Measurements from ENCODE around the gene TTC17. TPM values are rescaled to one million over a fixed set of nuclear protein-coding genes. Genes with fewer than 3 reads are reported as not detected.
A peak's percentile ranks its signal among the peaks of the same experiment; 100 is the strongest.

Gene TTC17
- total and polyA plus RNA-seq, 9 of the 15 experiments (the other 6 are each of a cell fraction or from before 2014, with no cell fraction given), result 19.7 to 99.1 (median 53.3) TPM

DNA sequence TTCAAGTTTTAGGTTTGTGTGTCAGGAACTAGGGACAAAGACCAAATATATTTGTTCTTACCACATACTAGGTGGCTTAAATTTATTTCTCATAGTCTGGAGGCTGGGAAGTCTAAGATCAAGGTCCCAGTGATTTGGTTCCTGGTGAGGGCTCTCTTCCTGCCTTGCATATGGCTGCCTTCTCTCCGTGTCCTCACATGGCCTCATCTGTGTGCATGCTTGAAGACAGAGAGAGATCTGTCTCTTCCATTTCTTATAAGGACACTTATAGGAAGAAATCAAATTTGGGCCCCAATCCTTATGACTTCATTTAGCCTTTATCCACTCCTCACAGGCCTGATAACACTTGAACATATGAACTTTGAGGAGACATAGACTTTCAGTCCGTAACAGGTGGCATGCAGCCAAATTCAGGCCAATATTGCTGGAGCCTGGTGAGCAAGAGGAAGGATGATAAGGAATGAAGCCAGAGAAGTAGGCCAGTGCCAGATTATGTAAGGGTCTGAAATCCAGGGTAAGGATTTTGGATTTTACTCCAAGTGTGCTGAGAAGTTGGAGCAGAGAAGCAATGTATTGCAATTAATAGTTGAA, 35.1 kb downstream of the TTC17 start (continued):
- TF ChIP-seq HMG20B (CRISPR knock-in tag; IDR thresholded peaks at IDR 0.05) (no peak), JUND (IDR thresholded peaks at IDR 0.05; ENCODE audit: borderline replicate concordance, low read depth, low read length) (peak; percentile 73; the same call in 1 of the 2 replicates), JUND (tag; IDR thresholded peaks at IDR 0.05; ENCODE audit: borderline replicate concordance, low read depth, low read length) (peak; percentile 65; the same call in 2 of the 3 replicates), ZBTB17 (CRISPR knock-in tag; IDR thresholded peaks at IDR 0.05) (no peak), SMAD1 (IDR thresholded peaks at IDR 0.05; ENCODE audit: low read depth, low read length, partially characterized antibody) (peak; percentile 83), TRIM24 (IDR thresholded peaks at IDR 0.05) (peak; percentile 38 to 76; a peak in 3 of 4 replicates), CXXC5 (CRISPR knock-in tag; IDR thresholded peaks at IDR 0.05) (peak; percentile 38; the same call in 1 of the 2 replicates), SOX6 (IDR thresholded peaks at IDR 0.05) (peak; percentile 50; the same call in 1 of the 2 replicates), U2AF1 (optimal IDR thresholded peaks at IDR 0.05; ENCODE audit: low read depth, low read length) (no peak), CEBPG (CRISPR knock-in tag; IDR thresholded peaks at IDR 0.05) (no peak), CEBPG (tag; conservative IDR thresholded peaks at IDR 0.05 in 1 of 2, IDR thresholded peaks at IDR 0.05 in 1 of 2) (peak in 1 of 2 experiments; percentile 58; a peak in 1 of 4 replicates), DMBX1 (CRISPR knock-in tag; IDR thresholded peaks at IDR 0.05; ENCODE audit: borderline replicate concordance) (0 out of 2 replicates have a peak, but pooled peaks have one; percentile 26), NR2C2 (CRISPR knock-in tag; IDR thresholded peaks at IDR 0.05) (no peak), NR2C2 (tag; IDR thresholded peaks at IDR 0.05) (peak; percentile 66), PYGO2 (tag; IDR thresholded peaks at IDR 0.05) (0 out of 2 replicates have a peak, but pooled peaks have one; percentile 25), TEAD4 (IDR thresholded peaks at IDR 0.05; ENCODE audit: low read length) (peak; percentile 79), TEAD4 (CRISPR knock-in tag; IDR thresholded peaks at IDR 0.05; ENCODE audit: borderline replicate concordance) (no peak), NFIX (CRISPR knock-in tag; IDR thresholded peaks at IDR 0.05; ENCODE audit: low read depth) (peak; percentile 69), CTBP1 (IDR thresholded peaks at IDR 0.05; ENCODE audit: borderline replicate concordance) (peak; percentile 25; the same call in 1 of the 2 replicates), SETDB1 (IDR thresholded peaks at IDR 0.05; ENCODE audit: low read length) (no peak)
- TF ChIP-seq, protein P1, sequence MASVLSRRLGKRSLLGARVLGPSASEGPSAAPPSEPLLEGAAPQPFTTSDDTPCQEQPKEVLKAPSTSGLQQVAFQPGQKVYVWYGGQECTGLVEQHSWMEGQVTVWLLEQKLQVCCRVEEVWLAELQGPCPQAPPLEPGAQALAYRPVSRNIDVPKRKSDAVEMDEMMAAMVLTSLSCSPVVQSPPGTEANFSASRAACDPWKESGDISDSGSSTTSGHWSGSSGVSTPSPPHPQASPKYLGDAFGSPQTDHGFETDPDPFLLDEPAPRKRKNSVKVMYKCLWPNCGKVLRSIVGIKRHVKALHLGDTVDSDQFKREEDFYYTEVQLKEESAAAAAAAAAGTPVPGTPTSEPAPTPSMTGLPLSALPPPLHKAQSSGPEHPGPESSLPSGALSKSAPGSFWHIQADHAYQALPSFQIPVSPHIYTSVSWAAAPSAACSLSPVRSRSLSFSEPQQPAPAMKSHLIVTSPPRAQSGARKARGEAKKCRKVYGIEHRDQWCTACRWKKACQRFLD (CRISPR knock-in tag; IDR thresholded peaks at IDR 0.05), result 0 out of 2 replicates have a peak, but pooled peaks have one; percentile 52
- TF ChIP-seq, protein P2, sequence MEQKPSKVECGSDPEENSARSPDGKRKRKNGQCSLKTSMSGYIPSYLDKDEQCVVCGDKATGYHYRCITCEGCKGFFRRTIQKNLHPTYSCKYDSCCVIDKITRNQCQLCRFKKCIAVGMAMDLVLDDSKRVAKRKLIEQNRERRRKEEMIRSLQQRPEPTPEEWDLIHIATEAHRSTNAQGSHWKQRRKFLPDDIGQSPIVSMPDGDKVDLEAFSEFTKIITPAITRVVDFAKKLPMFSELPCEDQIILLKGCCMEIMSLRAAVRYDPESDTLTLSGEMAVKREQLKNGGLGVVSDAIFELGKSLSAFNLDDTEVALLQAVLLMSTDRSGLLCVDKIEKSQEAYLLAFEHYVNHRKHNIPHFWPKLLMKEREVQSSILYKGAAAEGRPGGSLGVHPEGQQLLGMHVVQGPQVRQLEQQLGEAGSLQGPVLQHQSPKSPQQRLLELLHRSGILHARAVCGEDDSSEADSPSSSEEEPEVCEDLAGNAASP (IDR thresholded peaks at IDR 0.05), result 0 out of 2 replicates have a peak, but pooled peaks have one; percentile 43
- TF ChIP-seq, protein P3, sequence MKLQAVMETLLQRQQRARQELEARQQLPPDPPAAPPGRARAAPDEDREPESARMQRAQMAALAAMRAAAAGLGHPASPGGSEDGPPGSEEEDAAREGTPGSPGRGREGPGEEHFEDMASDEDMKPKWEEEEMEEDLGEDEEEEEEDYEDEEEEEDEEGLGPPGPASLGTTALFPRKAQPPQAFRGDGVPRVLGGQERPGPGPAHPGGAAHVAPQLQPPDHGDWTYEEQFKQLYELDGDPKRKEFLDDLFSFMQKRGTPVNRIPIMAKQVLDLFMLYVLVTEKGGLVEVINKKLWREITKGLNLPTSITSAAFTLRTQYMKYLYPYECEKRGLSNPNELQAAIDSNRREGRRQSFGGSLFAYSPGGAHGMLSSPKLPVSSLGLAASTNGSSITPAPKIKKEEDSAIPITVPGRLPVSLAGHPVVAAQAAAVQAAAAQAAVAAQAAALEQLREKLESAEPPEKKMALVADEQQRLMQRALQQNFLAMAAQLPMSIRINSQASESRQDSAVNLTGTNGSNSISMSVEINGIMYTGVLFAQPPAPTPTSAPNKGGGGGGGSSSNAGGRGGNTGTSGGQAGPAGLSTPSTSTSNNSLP (IDR thresholded peaks at IDR 0.05; ENCODE audit: borderline replicate concordance, low read depth, low read length), result peak; percentile 81; the same call in 1 of the 2 replicates
- TF ChIP-seq, protein P4, sequence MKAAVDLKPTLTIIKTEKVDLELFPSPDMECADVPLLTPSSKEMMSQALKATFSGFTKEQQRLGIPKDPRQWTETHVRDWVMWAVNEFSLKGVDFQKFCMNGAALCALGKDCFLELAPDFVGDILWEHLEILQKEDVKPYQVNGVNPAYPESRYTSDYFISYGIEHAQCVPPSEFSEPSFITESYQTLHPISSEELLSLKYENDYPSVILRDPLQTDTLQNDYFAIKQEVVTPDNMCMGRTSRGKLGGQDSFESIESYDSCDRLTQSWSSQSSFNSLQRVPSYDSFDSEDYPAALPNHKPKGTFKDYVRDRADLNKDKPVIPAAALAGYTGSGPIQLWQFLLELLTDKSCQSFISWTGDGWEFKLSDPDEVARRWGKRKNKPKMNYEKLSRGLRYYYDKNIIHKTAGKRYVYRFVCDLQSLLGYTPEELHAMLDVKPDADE (conservative IDR thresholded peaks at IDR 0.05; ENCODE audit: control insufficient read depth, low read depth, low read length), result no peak

Measured in K562 (cell line).